Measurements from ENCODE around the gene ADM2.

ADM2 gene

GRCh38 chr22:50467773-50468440, 13.4 kb upstream of the ADM2 start:
- no peak for DNase-seq

- DNase-seq, result no peak
These were observed 12.7 kb upstream of the ADM2 start for GRCh38 chr22:50468626-50469025.

- peak; percentile 86 to 97 (median 91) for DNase-seq
These were observed 11.7 kb upstream of the ADM2 start for GRCh38 chr22:50469377-50470305.

- no peak for DNase-seq
These were observed 10.9 kb upstream of the ADM2 start for GRCh38 chr22:50470491-50470890.

- no peak for DNase-seq
These were observed 10.0 kb upstream of the ADM2 start for GRCh38 chr22:50471197-50471847.

GRCh38 chr22:50471962-50472361, 9.4 kb upstream of the ADM2 start:
- DNase-seq, result no peak

GRCh38 chr22:50473088-50473487, 8.3 kb upstream of the ADM2 start:
- peak; percentile 17 to 44 (median 33) for DNase-seq

GRCh38 chr22:50473855-50474671, 7.3 kb upstream of the ADM2 start:
- peak in 2 of 6 experiments; percentile 12 to 35 for DNase-seq

GRCh38 chr22:50474710-50475651, 6.4 kb upstream of the ADM2 start, which contains the start of gene SBF1:
SBF1 (minus strand) TSS chr22:50475035; CDS start chr22:50474840, 195 bp downstream.
- DNase-seq, result peak; percentile 71 to 85 (median 82)

- DNase-seq, result no peak
These were observed 5.7 kb upstream of the ADM2 start for GRCh38 chr22:50475652-50476002.

- DNase-seq, result no peak
These were observed 4.5 kb upstream of the ADM2 start for GRCh38 chr22:50476868-50477267.

- no peak for DNase-seq
These were observed 3.4 kb upstream of the ADM2 start for GRCh38 chr22:50477923-50478322.

GRCh38 chr22:50479721-50480120, 1.6 kb upstream of the ADM2 start:
- no peak for DNase-seq

GRCh38 chr22:50481045-50481439, 301 bp upstream of the ADM2 start:
- no peak for DNase-seq

- no peak for DNase-seq
These were observed 1.0 kb downstream of the ADM2 start for GRCh38 chr22:50482107-50483074.

- no peak for DNase-seq
These were observed 1.8 kb downstream of the ADM2 start for GRCh38 chr22:50483106-50483505.

GRCh38 chr22:50483556-50483955, 2.2 kb downstream of the ADM2 start:
- no peak for DNase-seq

- DNase-seq, result no peak
These were observed 2.9 kb downstream of the ADM2 start for GRCh38 chr22:50483977-50484853.

Data from stimulated activated naive CD4-positive, alpha-beta T cell (primary cell).